HFFc6 (cell line): Measurements from ENCODE around the gene AP3D1. TPM values are rescaled to one million over a fixed set of nuclear protein-coding genes. Genes with fewer than 3 reads are reported as not detected.

Source experiments
- DNase-seq: peaks from one replicate; pipeline ENCODE4 v3.0.0-alpha.2; 2018
- H3K27ac Mint-ChIP-seq: 2 replicates; pipeline ENCODE4 v1.8.0; 2020; ENCODE audit warnings: mild to moderate bottlenecking, mixed read lengths
- H3K27me3 Mint-ChIP-seq: 2 replicates; pipeline ENCODE4 v1.8.0; 2021; ENCODE audit warnings: mild to moderate bottlenecking, moderate library complexity, mixed read lengths; ENCODE audit not compliant: insufficient read depth
- H3K36me3 Mint-ChIP-seq: 2 replicates; pipeline ENCODE4 v1.8.0; 2021; ENCODE audit warnings: low read depth, mixed read lengths
- H3K4me1 Mint-ChIP-seq: 2 replicates; pipeline ENCODE4 v1.8.0; 2020; ENCODE audit warnings: low read depth, mixed read lengths
- H3K4me3 Mint-ChIP-seq: 2 replicates; pipeline ENCODE4 v1.8.0; 2020; ENCODE audit warnings: mild to moderate bottlenecking, moderate library complexity, mixed read lengths
- H3K9me3 Mint-ChIP-seq: 2 replicates; pipeline ENCODE4 v1.8.0; 2020; ENCODE audit warnings: mild to moderate bottlenecking, mixed read lengths
- total RNA-seq, 6 experiments: library from RNA; stranded (reverse); fragmentation: NEBNext Ultra II Directional; extraction: Animal tissue kit (Norgen Biotek cat#: 25700); gene quantifications; 2 replicates in 1 of 6; 3 replicates in 5 of 6; pipeline ENCODE4 v1.2.3, GENCODE V29; 2021
- TF ChIP-seq, protein P1 (sequence below): fragments of 200-600 bp; sonication (generic); IDR thresholded peaks from 2 replicates; pipeline ENCODE4 v1.5.0; 2021; ENCODE audit warnings: antibody characterized with exemption, mild to moderate bottlenecking

AP3D1 gene
- total RNA-seq, 6 experiments from 2014 or later, result 139 to 169 (median 151) TPM

DNA sequence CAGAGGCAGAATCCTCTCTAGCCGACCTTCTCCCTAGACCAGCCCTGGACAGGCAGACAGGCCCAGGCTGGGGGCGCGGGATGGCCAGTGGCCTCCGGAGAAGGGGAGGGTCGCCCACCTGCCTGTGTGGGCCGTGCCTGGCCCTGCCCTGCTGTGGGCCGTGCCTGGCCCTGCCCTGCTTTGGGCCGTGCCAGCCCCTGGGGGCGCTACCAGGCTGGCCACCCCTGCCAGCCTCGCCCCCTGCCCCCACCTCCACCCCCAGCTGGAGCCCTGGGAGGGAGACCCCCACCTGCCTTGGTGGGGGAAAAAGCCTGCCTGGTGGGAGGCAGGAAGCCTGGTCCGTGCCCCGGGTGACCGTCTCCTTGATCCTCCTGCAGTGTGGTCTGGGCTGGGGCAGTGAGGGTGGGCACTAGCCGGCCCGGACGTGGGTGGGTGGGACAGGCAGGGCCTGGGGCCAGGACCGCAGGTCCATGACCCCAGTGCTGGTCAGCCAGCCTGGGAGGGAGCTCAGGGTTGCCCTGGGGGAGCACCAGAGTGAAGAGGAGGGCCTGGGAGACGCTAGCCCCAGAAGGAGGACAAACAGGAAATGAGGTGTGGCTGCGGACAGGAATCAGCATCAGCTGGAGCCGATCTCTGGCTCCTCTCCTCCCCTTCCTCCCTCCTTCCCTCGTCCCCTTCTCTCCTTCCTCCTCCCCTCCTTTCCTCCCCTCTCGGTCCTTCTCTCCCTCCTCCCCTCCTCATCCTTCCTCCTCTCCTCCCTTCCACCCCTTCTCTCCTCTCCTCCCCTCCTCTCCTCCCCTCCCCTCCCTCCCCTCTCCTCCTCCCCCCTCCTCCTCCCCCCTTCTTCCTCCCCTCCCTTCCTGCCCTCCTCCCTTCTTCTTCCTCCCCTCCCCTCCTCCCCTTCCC, 95.2 kb downstream of the AP3D1 start:
- Mint-ChIP-seq H3K27me3 (peaks cover 2% of the 10 kb centered on the region), H3K4me1 (peaks cover 27% of the 10 kb centered on the region), H3K36me3 (no peaks in the 10 kb centered on the region), H3K9me3 (no peaks in the 10 kb centered on the region), H3K27ac (peak overlapping the region; percentile 96), H3K4me3 (peak overlapping the region; percentile 78)
- DNase-seq, result peak; percentile 43
- TF ChIP-seq, protein P1, sequence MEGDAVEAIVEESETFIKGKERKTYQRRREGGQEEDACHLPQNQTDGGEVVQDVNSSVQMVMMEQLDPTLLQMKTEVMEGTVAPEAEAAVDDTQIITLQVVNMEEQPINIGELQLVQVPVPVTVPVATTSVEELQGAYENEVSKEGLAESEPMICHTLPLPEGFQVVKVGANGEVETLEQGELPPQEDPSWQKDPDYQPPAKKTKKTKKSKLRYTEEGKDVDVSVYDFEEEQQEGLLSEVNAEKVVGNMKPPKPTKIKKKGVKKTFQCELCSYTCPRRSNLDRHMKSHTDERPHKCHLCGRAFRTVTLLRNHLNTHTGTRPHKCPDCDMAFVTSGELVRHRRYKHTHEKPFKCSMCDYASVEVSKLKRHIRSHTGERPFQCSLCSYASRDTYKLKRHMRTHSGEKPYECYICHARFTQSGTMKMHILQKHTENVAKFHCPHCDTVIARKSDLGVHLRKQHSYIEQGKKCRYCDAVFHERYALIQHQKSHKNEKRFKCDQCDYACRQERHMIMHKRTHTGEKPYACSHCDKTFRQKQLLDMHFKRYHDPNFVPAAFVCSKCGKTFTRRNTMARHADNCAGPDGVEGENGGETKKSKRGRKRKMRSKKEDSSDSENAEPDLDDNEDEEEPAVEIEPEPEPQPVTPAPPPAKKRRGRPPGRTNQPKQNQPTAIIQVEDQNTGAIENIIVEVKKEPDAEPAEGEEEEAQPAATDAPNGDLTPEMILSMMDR, result peak; percentile 19; the same call in 1 of the 2 replicates

DNA sequence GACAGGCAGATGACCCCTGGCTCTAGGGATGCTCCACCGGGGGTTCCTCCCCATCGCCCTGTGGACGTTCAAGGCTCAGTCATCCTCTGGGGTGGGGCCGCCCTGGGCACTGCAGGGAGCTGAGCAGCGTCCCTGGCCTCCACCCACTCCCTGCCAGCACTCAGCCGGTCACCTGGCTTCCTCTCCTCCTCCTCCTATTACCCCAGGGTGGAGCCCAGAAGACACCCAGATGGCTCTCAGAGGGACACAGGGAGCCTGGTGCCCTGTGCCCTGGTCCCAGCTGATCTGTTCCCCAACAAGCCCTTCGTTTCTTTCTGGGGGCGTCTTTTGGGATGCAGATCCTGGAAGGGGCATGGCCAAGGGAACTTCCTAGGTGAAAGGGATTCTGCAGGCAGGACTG, 96.6 kb downstream of the AP3D1 start:
- no peaks in the 10 kb centered on the region for H3K9me3 Mint-ChIP-seq
- H3K27me3 Mint-ChIP-seq, result peaks cover 1% of the 10 kb centered on the region
- TF ChIP-seq, protein P1, result no peak
- H3K4me1 Mint-ChIP-seq, result peaks cover 18% of the 10 kb centered on the region
- DNase-seq, result no peak
- no peak overlapping the region for H3K4me3 Mint-ChIP-seq
- no peak overlapping the region for H3K27ac Mint-ChIP-seq
- H3K36me3 Mint-ChIP-seq, result no peaks in the 10 kb centered on the region

DNA sequence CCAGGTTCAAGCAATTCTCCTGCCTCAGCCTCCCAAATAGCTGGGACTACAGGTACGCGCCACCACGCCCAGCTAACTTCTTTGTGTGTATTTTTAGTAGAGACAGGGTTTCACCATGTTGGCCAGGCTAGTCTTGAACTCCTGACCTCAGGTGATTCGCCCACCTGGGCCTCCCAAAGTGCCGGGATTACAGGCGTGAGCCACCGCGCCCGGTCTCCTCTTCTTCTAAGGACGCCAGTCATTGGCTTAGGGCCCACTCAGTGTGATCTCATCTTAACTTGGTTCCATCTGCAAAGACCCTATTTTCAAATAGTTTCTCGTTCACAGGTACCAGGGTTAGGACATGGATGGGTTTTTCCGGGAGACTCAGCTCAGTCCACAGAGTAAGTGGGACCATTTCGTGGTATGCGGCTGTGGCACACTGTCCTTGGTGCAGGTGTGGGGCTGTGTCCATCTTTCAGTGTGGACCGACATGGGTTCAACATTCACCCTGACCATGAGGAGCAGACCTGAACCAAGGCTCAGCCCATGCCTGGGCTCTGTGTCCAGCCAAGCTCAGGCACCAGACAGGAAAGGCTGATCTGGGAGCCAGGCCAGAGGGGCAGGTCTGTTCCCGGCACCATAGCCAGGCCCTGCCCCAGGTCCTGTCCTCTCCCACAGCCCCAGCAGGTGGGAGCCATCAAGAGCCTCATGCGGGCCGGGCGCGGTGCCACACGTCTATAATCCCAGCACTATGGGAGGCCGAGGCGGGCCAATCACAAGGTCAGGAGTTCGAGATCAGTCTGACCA, 97.6 kb downstream of the AP3D1 start:
- Mint-ChIP-seq H3K27me3 (peaks cover 1% of the 10 kb centered on the region), H3K4me3 (no peak overlapping the region), H3K36me3 (no peaks in the 10 kb centered on the region), H3K4me1 (peaks cover 15% of the 10 kb centered on the region), H3K9me3 (no peaks in the 10 kb centered on the region), H3K27ac (no peak overlapping the region)
- TF ChIP-seq, protein P1, result no peak
- DNase-seq, result no peak

DNA sequence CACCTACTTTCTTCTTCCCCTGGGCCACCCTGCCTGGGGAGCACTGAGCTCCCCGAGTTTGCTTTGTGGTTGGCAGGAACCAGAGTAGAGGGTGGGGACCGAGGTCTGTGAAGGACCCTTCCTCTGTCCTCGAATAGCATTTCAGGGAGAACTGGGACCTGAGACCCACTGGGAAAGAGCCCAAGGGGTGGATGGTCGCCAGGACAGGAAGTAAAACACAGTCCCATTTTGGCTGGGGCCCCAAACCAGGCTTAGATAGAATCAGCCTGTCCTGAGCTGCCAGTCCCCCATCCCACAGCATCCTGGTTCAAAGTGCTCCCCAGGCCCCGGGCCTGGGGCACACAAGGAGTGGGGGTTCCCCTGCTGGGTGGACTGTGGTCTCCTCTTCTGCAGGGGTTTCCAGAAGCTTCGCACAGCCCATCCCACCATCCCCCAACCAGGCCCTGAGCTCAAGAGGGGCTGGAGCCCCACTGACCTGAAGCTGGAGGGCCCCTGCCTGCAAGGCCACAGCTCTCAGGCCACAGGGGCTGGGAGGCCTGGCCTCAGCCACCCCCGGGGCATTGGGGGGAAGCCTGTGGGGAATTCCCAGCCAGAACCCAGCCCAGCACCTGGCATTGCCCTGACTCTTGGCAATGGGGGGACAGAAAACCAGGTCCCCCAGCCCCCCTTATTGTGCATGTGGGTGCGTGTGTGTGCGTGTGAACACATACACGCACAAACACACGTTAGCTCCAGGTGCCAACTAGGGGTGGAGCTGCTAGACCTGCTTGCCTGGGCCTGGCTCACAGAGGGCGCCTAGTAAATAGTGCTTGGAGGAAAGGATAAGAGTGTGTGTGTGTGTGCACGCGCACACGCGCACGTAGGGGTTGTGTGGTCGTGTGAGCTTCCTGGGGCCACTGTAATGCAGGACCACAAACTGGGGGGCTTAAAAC, 99.3 kb downstream of the AP3D1 start:
- Mint-ChIP-seq H3K27me3 (peaks cover 1% of the 10 kb centered on the region), H3K4me1 (peaks cover 15% of the 10 kb centered on the region), H3K27ac (peak overlapping the region; percentile 64), H3K9me3 (no peaks in the 10 kb centered on the region), H3K4me3 (peak overlapping the region; percentile 62; the same call in 1 of the 2 replicates), H3K36me3 (no peaks in the 10 kb centered on the region)
- TF ChIP-seq, protein P1, result no peak
- no peak for DNase-seq
